ENCODE data around the gene KNTC1.

DNA sequence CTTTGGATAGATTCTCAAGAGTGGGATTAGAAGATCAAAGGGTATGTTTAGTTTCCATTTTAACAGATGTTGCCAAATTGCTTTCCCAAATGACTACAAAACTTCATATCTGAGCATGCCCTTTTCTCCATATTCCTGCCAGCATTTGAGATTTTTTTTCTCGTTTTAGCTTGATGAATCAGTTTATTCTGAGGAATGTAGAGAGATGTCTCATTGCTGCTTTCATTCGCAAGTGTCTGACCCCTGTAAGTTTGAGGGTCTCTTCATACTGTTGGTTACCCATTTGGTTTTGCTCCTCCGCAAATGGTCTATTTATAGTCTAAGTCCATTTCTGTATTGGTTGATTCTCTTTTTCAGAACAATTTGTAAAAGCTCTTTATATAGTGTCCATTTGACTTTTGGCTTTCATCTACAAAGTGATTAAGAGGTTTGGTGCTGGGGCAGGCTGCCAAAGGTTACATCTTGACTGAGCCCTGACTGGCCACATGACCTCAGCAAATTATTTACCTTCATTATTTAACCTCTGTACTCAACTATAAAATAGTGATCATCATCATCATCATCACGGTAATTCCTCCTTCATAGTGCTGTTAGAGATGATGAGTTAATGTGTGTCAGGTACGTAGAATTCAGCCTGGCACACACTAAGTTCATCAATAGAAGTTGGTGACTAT, 142.5 kb downstream of the KNTC1 start:
- TF ChIP-seq, protein P1, sequence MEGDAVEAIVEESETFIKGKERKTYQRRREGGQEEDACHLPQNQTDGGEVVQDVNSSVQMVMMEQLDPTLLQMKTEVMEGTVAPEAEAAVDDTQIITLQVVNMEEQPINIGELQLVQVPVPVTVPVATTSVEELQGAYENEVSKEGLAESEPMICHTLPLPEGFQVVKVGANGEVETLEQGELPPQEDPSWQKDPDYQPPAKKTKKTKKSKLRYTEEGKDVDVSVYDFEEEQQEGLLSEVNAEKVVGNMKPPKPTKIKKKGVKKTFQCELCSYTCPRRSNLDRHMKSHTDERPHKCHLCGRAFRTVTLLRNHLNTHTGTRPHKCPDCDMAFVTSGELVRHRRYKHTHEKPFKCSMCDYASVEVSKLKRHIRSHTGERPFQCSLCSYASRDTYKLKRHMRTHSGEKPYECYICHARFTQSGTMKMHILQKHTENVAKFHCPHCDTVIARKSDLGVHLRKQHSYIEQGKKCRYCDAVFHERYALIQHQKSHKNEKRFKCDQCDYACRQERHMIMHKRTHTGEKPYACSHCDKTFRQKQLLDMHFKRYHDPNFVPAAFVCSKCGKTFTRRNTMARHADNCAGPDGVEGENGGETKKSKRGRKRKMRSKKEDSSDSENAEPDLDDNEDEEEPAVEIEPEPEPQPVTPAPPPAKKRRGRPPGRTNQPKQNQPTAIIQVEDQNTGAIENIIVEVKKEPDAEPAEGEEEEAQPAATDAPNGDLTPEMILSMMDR (IDR thresholded peaks at IDR 0.05): no peak
- no peak for TF ChIP-seq POLR2A (IDR thresholded peaks at IDR 0.05)

Data from heart left ventricle (tissue), 13 donors.